Gastroesophageal sphincter (tissue), 4 donors: Measurements from ENCODE around the gene MTUS2. TPM values are rescaled to one million over a fixed set of nuclear protein-coding genes. Genes with fewer than 3 reads are reported as not detected.

Experiments used
- ATAC-seq: fragments of 150-250 bp; one replicate; pipeline ENCODE4 v1.9.1; 2016; ENCODE audit warnings: mild to moderate bottlenecking, moderate library complexity
- H3K27ac ChIP-seq, 4 donors: fragments of 200-600 bp; sonication (generic) in 3 of 4; 1 replicate in 3 of 4; 2 replicates in 1 of 4; pipeline ENCODE4 v1.5.1; 2016 to 2019
- H3K27me3 ChIP-seq: fragments of 200-600 bp; sonication (generic); one replicate; pipeline ENCODE4 v1.5.1; 2019
- H3K36me3 ChIP-seq, 2 donors: fragments of 200-600 bp; sonication (generic); one replicate each; pipeline ENCODE4 v1.5.1; 2019; ENCODE audit warnings: control low read depth in 1 of 2
- H3K4me1 ChIP-seq, 3 donors: fragments of 200-600 bp; sonication (generic); 1 replicate in 2 of 3; 2 replicates in 1 of 3; pipeline ENCODE4 v1.5.1; 2016 to 2019; ENCODE audit warnings: control low read depth in 2 of 3
- H3K4me3 ChIP-seq, 2 donors: fragments of 200-600 bp; sonication (generic); one replicate each; pipeline ENCODE4 v1.5.1; 2019; ENCODE audit warnings: mild to moderate bottlenecking in 1 of 2, moderate library complexity in 1 of 2
- H3K9me3 ChIP-seq, 3 donors: fragments of 200-600 bp; sonication (generic); one replicate each; pipeline ENCODE4 v1.5.1; 2017 to 2019; ENCODE audit warnings: control low read depth in 2 of 3
- CTCF ChIP-seq, 4 experiments: fragments of 200-600 bp in 2 of 4; fragments of 450-650 bp in 2 of 4; sonication (generic) in 1 of 4; IDR thresholded peaks; one replicate each; pipeline ENCODE4 v1.5.1; 2017 to 2019; ENCODE audit warnings: antibody characterized with exemption in 4 of 4, mild to moderate bottlenecking in 2 of 4, moderate library complexity in 2 of 4
- EP300 ChIP-seq: sonication (generic); formaldehyde crosslinking; IDR thresholded peaks from one replicate; pipeline ENCODE4 v1.6.1; 2017; ENCODE audit warnings: antibody characterized with exemption, mild to moderate bottlenecking
- POLR2A ChIP-seq, 2 donors: fragments of 450-650 bp; IDR thresholded peaks; one replicate each; pipeline ENCODE4 v1.6.1; 2017; ENCODE audit warnings: antibody characterized with exemption in 2 of 2, mild to moderate bottlenecking in 2 of 2, moderate library complexity in 1 of 2
- POLR2AphosphoS5 ChIP-seq: sonication (generic); formaldehyde crosslinking; IDR thresholded peaks from one replicate; pipeline ENCODE4 v1.6.1; 2017; ENCODE audit warnings: antibody characterized with exemption
- WGBS, 2 donors: methylation state at CpG; one replicate each; pipeline ENCODE4 v1.1.5; 2018; ENCODE audit warnings: low coverage in 1 of 2; 5-methylcytosine and 5-hydroxymethylcytosine counted together
- total RNA-seq, 4 donors: library from RNA; depleted of rRNA; stranded (reverse); fragments of >200 nt; gene quantifications; one replicate each; pipeline ENCODE4 v1.1.0, GENCODE V29; 2016

MTUS2 gene
- total RNA-seq, 4 donors from 2014 or later = 0.67 to 36.7 (median 18.4) TPM

GRCh38 chr13:29539856-29540255 is 719.7 kb downstream of the MTUS2 start:
- Histone ChIP-seq H3K27ac (no peak overlapping the region), H3K4me3 (no peak overlapping the region), H3K9me3 (no peaks in the 10 kb centered on the region), H3K4me1 (peaks cover 0 to 24% (median 0%) of the 10 kb centered on the region in 3 donors), H3K36me3 (peaks cover 0 to 13% of the 10 kb centered on the region in 2 donors), H3K27me3 (no peaks in the 10 kb centered on the region)
- WGBS, 2 donors = 69 to 80% methylated on average over 1 to 2 of the region's 2 CpGs
- ATAC-seq = no peak
- TF ChIP-seq CTCF (IDR thresholded peaks at IDR 0.05) (no peak), POLR2AphosphoS5 (no peak), EP300 (no peak)

GRCh38 chr13:29540334-29540733 is 720.2 kb downstream of the MTUS2 start:
- Histone ChIP-seq H3K9me3 (no peaks in the 10 kb centered on the region), H3K4me3 (no peak overlapping the region), H3K4me1 (peaks cover 0 to 24% (median 0%) of the 10 kb centered on the region in 3 donors), H3K27ac (no peak overlapping the region), H3K36me3 (peaks cover 0 to 8% of the 10 kb centered on the region in 2 donors), H3K27me3 (no peaks in the 10 kb centered on the region)
- TF ChIP-seq POLR2AphosphoS5 (no peak), CTCF (IDR thresholded peaks at IDR 0.05) (no peak), POLR2A (IDR thresholded peaks at IDR 0.05) (no peak), EP300 (no peak)
- WGBS, 2 donors = 81 to 90% methylated on average over 5 of the region's 5 CpGs
- ATAC-seq = no peak

- Histone ChIP-seq H3K4me3 (no peak overlapping the region), H3K9me3 (no peaks in the 10 kb centered on the region), H3K27me3 (no peaks in the 10 kb centered on the region), H3K36me3 (peaks cover 0 to 4% of the 10 kb centered on the region in 2 donors), H3K4me1 (peaks cover 0 to 24% (median 0%) of the 10 kb centered on the region in 3 donors), H3K27ac (no peak overlapping the region)
- no peak for ATAC-seq
- 79 to 80% methylated on average over 2 to 5 of the region's 5 CpGs for WGBS, 2 donors
- no peak for TF ChIP-seq POLR2A (IDR thresholded peaks at IDR 0.05)
- no peak for TF ChIP-seq POLR2AphosphoS5
- TF ChIP-seq CTCF (IDR thresholded peaks at IDR 0.05) = no peak
- TF ChIP-seq EP300 = no peak
These were observed 720.7 kb downstream of the MTUS2 start for GRCh38 chr13:29540799-29541198.

DNA sequence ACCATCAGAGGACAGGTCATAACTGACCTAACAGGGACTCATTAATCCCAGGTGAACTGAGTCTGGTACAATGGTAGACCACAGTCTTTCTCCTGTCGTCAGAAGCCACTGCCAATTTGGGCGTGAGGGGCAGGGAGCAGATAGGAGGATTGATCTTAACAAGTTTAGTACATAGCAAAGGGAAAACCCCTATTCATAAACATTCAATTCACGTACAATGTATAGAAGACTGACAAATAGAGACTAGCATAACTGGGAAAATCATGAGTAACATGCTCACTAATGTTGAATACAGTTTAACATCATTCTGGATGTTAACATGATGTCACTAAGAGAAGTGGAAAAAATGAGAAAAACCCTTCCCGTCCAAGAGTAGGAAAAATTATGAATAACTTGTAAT is 721.3 kb downstream of the MTUS2 start:
- no peak for ATAC-seq
- H3K36me3 ChIP-seq = no peaks in the 10 kb centered on the region
- WGBS, 2 donors = 81 to 87% methylated on average over 2 to 3 of the region's 4 CpGs

More for the DNA sequence above, 721.3 kb downstream of the MTUS2 start:
- TF ChIP-seq POLR2AphosphoS5 (no peak), EP300 (no peak), CTCF (IDR thresholded peaks at IDR 0.05) (no peak), POLR2A (IDR thresholded peaks at IDR 0.05) (no peak)
- Histone ChIP-seq H3K27ac (no peak overlapping the region), H3K27me3 (no peaks in the 10 kb centered on the region), H3K4me3 (no peak overlapping the region), H3K9me3 (no peaks in the 10 kb centered on the region), H3K4me1 (peaks cover 0 to 30% (median 0%) of the 10 kb centered on the region in 3 donors)
